Measurements from ENCODE around the gene OCSTAMP.

The OCSTAMP gene

GRCh38 chr20:46553926-46554325, 3.5 kb upstream of the OCSTAMP start:
- DNase-seq (ENCODE audit: low read depth) = no peak

DNA sequence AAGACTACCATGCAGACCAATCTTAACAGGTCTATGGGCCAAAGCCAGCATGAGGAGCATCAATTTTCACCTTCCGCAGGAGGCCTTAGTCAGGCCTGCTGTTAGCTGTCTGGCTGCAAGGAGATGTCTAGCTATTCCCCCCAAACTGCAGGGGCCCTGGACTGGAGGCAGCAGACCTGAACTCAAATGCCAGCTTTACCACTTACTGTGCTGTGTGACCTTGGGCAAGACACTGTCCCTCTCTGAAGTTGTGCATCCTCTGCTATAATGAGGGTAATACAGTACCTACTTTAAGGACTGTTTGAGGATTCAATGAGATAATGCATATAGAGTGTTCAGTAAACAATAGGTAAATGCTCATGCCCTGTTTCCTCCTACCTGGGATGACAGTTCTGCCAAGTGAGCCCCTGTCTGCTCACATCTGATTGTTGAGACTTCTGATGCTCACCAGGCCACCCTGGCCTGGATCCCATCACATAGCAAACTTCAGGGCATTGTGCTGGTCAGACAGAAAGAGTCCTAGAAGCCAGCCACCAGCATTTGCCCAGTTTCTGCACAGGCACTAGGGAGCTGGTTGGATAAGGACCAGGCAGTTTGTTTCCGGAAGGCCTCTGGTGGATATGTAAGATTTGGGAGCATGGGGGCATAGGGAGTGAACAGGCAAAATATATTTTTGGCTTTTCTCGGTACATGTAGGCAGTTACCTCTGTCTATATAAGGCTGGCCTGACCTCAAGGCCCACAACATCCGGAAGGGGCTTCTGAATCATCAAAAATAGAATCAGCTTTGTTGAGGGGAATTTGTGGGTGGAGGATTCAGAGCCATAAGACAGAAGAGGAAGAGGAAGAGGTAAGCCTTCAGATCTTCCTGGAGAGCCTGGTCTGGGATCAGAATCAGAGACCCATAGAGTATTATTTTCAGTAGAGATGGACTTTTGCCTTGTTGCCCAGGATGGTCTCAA, 2.3 kb upstream of the OCSTAMP start:
- DNase-seq (ENCODE audit: low read depth) = peak; percentile 33

DNA sequence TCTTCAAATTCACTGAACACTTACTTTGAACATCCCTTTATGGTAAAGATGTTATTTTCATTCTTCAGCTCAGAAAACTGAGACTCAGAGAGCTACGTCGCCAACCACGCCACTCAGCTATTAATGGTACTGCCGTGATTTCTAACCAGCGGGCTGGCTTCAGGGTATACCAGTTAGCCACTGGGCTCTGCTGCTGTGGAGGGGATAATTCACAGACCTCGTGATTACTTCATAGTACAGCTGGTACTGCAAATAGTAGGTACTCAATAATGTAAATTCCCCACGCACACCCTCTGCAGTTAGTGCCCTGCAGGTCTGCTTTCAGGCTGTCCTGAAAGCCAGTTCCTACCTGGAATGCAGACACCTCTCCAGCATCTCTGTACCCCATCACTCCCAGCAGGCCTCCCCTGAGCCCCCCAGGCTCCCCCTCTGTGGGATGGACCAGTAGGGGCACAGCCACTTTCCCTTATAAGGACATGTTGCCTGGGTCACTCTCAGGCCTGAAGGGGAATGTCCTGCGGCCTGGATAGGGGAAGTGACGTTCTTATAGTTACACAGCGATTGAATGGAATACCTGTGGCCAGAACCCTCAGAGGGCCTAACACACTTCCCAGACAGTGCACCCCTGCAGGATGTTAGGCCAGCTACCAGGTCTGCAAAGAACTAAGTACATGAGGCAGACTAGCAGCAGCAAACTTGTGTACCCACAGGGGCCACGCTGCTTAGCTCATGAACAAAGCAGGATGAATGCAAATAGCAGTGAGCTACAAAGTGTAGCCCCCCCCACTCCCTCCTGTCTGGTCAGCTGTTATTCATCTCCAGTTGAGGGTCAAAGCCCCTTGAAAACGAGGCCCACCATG, 1.3 kb upstream of the OCSTAMP start:
- DNase-seq (ENCODE audit: low read depth) = no peak

GRCh38 chr20:46549188-46549972, 1.1 kb downstream of the OCSTAMP start:
- DNase-seq (ENCODE audit: low read depth) = no peak

DNA sequence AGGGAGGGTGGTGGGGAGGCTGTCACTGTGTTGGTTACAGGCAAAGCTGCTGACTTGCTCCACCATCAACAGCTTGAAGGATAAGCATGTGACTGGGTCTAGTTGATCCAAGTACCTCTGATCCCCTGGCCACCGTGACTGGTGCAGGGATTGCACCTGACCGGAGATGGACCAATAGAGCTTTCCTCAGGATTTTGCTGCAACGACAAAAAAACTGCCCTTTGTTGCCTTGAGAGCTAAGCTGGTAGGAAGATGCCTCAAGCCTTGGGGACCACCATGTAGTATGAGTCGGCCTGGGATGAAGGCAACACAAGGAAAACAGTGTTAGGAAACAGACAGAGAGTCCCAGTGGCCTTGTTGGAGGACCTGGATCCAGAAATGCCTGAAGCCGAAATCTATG, 1.8 kb downstream of the OCSTAMP start:
- no peak for DNase-seq (ENCODE audit: low read depth)

DNA sequence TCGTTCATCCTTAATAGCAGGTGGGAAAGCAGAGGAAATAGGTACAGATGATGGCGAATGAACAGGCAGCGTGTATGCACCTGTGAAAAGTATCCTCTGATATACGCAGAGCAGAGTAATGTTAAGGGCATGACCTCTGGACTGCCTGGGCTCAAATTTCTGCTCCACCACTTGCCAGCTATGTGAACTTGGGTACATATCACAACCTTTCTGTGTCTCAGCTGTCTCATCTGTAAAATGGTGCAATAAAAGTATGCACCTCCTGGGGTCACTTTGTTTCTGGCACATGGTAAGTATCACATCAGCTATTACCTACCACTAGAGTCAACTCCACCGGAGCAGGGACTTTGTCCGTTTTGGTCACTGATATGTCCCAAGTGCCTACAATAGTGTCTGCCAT, 2.5 kb downstream of the OCSTAMP start:
- no peak for DNase-seq (ENCODE audit: low read depth)

- DNase-seq (ENCODE audit: low read depth) = no peak
Measured at GRCh38 chr20:46546936-46547335, 3.5 kb downstream of the OCSTAMP start.

DNA sequence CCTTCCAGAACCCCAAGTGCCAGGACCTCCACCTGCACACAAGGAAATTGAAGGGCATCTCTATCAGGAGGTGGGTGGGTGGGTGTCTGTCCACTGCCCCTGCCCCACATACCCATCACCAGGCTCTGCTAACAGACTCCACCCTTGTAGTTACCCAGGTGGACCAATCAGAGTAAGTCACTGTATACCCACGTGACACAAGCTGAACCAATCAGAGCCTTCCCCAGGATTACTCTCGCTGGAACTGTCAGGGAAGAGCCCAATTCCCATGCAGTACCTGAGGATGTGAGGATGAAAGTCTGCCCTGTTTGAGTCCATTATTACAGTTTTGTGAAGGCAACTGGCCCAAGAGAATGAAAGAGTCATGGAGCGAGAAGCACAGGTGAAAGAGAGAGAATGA, 4.2 kb downstream of the OCSTAMP start:
- no peak for DNase-seq (ENCODE audit: low read depth)

DNA sequence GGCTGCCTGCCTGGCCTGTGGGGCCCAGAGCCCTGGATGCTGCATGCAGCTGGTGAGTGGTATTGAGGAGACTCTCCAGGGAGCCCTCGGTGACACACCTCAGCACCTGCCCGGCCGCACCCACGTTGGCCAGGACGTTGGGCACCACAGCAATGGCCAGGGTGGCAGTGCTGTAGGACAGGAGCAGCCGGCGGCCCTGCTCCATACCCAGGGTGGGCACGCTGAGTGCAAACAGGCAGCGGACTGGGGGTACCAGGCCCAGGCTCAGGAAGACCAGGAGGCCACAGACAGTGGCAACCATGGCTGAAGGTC, 4.7 kb downstream of the OCSTAMP start:
- no peak for DNase-seq (ENCODE audit: low read depth)

DNA sequence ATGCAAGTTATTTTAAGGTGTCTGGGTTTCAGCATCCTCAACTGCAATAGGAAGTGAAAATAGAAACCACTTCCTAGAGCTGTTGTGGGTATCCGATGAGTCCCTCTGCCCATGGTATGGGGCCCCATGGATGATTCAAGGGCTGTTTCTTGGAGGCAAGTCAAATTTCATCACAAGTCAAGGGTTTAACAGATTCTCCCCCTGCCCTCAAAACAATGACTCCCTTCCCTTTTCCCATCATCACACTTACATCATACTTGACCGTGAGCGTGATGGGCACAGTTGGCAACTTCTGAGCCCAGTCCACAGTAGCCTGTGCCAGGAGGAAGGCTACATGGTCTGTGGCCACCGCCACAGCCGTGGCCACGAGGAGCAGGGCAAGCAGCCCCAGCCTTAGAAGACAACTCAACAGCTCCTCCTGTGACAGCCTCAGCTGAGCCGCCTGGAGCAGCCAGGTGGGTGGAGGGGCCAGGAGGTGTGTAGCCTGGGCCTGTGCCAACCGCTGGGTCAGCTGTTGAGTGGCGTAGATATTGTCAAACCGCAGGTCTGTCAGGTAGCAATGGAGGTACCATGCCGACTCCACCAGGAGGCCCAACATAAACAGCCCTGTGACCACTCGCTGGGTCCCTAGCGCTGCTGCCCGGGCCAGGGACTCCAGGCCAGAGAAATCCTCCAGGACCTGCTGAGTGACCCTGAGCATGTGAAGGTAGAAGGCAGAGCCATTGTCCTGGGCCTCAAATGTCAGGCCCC, 5.2 kb downstream of the OCSTAMP start:
- peak; percentile 21 for DNase-seq (ENCODE audit: low read depth)

DNA sequence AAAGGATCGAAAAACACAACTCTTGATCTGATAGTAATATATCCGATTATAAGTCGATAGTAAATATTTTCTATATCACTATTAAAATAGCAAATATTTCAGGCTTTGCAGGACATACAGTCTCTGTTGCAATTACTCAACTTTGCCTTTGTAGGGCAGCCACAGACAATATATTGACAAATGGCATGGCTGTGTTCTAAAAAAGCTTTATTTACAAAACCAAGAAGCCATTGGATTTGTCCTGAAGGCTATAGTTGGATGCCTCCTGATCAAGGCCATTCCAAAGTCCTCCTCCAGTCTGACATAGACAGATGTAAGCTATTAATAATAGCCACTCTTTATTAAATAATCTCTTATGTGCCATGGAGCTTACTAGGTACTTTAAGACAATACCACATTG, 5.9 kb downstream of the OCSTAMP start:
- no peak for DNase-seq (ENCODE audit: low read depth)

DNA sequence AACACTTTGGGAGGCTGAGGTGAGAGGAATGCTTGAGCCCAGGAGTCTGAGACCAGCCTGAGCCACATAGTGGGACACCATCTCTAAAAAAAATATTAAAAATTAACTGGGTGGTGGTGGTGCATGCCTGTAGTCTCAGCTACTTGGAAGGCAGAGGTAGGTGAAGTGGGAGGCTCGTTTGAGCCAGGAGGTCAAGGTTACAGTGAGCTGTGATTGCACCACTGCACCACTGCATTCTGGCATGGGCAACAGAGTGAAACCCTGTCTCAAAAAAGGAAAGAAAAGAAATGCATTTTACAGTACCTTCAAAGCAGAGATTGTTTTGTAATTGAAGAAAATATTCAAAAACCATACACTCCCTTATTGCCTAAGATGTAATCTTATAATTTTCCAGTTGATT, 6.5 kb downstream of the OCSTAMP start:
- no peak for DNase-seq (ENCODE audit: low read depth)

DNA sequence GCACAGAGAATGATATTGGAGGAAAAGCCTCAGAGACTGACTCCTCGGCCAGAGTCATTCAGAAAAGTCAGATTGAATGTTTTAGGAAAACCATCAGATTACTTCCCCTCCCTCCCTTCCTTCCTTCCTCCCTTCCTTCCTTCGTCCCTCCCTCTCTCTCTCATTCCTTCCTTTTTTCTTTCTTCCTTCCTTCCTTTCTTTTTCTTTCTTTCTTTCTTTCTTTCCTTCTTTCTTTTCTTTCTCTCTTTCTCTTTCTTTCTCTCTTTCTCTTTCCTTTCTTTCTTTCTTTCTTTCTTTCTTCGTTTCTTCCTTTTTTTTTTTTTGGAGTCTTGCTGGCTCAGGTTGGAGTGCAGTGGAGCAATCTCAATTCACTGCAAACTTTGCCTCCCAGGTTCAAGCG, 7.4 kb downstream of the OCSTAMP start:
- DNase-seq (ENCODE audit: low read depth) = no peak

DNA sequence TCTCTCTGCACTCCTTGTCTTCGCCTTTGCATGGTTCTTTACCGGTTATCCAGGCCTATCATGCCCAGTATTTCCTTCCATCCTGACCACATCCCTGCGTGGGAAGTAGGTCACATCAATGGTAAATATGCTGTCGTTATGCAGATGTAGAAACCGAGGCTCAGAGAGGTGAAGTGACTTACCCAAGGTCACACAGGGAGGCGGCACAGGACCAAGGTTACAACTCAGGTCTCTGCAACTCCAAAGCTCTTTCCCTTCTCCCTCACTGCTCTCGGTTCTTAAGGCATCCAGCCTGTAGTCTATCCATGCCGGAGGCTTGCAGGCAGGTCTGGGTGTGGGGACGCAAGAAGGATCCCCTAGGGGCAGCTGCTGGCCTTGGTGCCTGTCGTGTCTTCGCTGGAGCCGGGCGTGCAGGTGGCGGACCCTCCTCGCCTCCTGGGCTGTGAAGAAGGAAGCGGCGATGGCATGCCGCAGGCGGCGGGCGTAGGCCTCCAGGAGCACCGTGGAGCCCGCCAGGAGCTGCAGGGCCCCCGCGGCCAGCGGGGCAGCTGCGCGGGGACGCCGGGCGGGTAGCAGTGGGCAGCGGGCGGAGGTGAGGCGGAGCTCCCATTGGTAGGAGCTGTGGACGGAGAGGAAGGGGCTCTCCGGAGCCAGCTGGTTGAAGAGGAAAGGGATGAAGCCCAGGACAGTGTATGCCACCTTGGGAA, 9.1 kb downstream of the OCSTAMP start:
- DNase-seq (ENCODE audit: low read depth) = no peak

GRCh38 chr20:46539113-46539512, 11.3 kb downstream of the OCSTAMP start:
- DNase-seq (ENCODE audit: low read depth) = no peak

GRCh38 chr20:46530640-46531039, 19.8 kb downstream of the OCSTAMP start:
- no peak for DNase-seq (ENCODE audit: low read depth)

- DNase-seq (ENCODE audit: low read depth) = peak; percentile 8
Measured at GRCh38 chr20:46523696-46524328, 26.6 kb downstream of the OCSTAMP start.

DNA sequence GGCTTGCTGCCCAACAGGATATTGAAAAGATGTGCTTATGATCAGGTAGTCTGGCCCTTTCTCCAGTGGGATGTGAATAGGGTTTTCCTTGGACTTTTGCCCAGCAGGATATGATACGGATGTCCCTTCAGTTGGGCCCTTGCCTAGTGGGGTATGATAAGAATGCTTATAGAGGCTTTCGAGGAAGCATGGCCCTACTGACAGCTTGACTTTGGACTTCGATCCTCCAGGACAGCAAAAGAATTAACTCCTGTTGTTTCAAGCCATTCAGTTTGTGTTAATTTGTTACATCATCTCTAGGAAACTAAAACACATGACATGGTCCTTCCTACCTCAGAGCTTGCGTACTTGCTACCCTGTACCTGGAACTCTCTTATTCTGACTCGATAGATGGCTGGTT, 27.3 kb downstream of the OCSTAMP start:
- no peak for DNase-seq (ENCODE audit: low read depth)

- DNase-seq (ENCODE audit: low read depth) = peak; percentile 68
Measured at GRCh38 chr20:46520976-46521579, 29.4 kb downstream of the OCSTAMP start.

GRCh38 chr20:46520540-46520939, 29.9 kb downstream of the OCSTAMP start:
- DNase-seq (ENCODE audit: low read depth) = no peak
